SK-N-SH (cell line): ENCODE measurements around the gene FCSK.

Source experiments
- EP300 ChIP-seq, 2 experiments: IDR thresholded peaks; 2 replicates each; pipeline versions ENCODE4 v1.4.0 to v1.6.1; 2012; ENCODE audit warnings: borderline replicate concordance in 1 of 2, low read depth in 1 of 2, low read length in 1 of 2
- GABPA ChIP-seq: IDR thresholded peaks from 2 replicates; pipeline ENCODE4 v1.4.0; 2012; ENCODE audit warnings: low read depth, mild to moderate bottlenecking
- JUND ChIP-seq: IDR thresholded peaks from 2 replicates; pipeline ENCODE4 v1.4.0; 2012
- NFIC ChIP-seq: IDR thresholded peaks from 2 replicates; pipeline ENCODE4 v1.4.0; 2012; ENCODE audit warnings: borderline replicate concordance
- ZBTB33 ChIP-seq: IDR thresholded peaks from 2 replicates; pipeline ENCODE4 v1.4.0; 2012; ENCODE audit warnings: low read depth, borderline replicate concordance

DNA sequence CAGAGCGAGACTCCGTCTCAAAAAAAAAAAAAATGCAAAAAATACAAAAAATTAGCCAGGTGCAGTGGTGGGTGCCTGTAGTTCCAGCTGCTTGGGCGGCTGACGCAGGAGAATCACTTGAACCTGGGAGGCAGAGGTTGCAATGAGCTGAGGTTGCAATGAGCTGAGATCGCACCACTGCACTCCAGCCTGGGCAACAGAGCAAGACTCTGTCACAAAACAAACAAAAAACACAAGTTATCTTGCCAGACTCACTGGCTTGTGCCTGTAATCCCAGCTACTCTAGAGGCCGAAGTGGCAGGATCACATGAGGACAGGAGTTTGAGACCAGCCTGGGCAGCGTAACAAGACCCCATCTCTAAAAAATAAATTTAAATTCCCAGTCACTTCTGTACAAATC is 12.1 kb upstream of the FCSK start:
- TF ChIP-seq JUND, result no peak
- TF ChIP-seq EP300 (IDR thresholded peaks at IDR 0.05; ENCODE audit: borderline replicate concordance in 1 of 2, low read depth in 1 of 2, low read length in 1 of 2), result no peak
- TF ChIP-seq GABPA, result no peak
- no peak for TF ChIP-seq ZBTB33
- TF ChIP-seq NFIC, result no peak
